ENCODE results near the gene PIEZO2. TPM values are rescaled to one million over a fixed set of nuclear protein-coding genes. Genes with fewer than 3 reads are reported as not detected.

PIEZO2 gene
- total and polyA plus RNA-seq, 2 of the 8 experiments (the other 6 are each of a cell fraction or from before 2014, with no cell fraction given), result 4.7 to 16.5 TPM

DNA sequence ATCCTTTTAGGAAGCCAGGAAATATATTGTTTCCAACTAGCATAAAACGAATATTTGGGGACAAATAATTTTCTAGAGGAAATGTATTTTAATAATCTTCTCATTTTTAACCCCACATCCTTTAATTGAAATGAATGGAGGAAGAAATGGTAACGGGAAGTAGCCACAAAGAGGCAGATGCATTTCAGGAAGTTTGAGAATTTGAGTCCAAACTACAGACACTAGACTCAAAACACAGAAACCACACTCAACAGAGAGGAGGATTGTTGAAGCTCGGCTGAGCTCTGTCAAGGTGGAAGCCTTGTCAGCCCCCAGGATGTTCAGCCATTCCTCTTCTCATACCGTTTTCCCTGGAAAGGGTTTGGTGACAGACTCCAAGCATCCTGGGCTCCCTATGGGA is 335.0 kb downstream of the PIEZO2 start (continued):
- TF ChIP-seq, protein P1, sequence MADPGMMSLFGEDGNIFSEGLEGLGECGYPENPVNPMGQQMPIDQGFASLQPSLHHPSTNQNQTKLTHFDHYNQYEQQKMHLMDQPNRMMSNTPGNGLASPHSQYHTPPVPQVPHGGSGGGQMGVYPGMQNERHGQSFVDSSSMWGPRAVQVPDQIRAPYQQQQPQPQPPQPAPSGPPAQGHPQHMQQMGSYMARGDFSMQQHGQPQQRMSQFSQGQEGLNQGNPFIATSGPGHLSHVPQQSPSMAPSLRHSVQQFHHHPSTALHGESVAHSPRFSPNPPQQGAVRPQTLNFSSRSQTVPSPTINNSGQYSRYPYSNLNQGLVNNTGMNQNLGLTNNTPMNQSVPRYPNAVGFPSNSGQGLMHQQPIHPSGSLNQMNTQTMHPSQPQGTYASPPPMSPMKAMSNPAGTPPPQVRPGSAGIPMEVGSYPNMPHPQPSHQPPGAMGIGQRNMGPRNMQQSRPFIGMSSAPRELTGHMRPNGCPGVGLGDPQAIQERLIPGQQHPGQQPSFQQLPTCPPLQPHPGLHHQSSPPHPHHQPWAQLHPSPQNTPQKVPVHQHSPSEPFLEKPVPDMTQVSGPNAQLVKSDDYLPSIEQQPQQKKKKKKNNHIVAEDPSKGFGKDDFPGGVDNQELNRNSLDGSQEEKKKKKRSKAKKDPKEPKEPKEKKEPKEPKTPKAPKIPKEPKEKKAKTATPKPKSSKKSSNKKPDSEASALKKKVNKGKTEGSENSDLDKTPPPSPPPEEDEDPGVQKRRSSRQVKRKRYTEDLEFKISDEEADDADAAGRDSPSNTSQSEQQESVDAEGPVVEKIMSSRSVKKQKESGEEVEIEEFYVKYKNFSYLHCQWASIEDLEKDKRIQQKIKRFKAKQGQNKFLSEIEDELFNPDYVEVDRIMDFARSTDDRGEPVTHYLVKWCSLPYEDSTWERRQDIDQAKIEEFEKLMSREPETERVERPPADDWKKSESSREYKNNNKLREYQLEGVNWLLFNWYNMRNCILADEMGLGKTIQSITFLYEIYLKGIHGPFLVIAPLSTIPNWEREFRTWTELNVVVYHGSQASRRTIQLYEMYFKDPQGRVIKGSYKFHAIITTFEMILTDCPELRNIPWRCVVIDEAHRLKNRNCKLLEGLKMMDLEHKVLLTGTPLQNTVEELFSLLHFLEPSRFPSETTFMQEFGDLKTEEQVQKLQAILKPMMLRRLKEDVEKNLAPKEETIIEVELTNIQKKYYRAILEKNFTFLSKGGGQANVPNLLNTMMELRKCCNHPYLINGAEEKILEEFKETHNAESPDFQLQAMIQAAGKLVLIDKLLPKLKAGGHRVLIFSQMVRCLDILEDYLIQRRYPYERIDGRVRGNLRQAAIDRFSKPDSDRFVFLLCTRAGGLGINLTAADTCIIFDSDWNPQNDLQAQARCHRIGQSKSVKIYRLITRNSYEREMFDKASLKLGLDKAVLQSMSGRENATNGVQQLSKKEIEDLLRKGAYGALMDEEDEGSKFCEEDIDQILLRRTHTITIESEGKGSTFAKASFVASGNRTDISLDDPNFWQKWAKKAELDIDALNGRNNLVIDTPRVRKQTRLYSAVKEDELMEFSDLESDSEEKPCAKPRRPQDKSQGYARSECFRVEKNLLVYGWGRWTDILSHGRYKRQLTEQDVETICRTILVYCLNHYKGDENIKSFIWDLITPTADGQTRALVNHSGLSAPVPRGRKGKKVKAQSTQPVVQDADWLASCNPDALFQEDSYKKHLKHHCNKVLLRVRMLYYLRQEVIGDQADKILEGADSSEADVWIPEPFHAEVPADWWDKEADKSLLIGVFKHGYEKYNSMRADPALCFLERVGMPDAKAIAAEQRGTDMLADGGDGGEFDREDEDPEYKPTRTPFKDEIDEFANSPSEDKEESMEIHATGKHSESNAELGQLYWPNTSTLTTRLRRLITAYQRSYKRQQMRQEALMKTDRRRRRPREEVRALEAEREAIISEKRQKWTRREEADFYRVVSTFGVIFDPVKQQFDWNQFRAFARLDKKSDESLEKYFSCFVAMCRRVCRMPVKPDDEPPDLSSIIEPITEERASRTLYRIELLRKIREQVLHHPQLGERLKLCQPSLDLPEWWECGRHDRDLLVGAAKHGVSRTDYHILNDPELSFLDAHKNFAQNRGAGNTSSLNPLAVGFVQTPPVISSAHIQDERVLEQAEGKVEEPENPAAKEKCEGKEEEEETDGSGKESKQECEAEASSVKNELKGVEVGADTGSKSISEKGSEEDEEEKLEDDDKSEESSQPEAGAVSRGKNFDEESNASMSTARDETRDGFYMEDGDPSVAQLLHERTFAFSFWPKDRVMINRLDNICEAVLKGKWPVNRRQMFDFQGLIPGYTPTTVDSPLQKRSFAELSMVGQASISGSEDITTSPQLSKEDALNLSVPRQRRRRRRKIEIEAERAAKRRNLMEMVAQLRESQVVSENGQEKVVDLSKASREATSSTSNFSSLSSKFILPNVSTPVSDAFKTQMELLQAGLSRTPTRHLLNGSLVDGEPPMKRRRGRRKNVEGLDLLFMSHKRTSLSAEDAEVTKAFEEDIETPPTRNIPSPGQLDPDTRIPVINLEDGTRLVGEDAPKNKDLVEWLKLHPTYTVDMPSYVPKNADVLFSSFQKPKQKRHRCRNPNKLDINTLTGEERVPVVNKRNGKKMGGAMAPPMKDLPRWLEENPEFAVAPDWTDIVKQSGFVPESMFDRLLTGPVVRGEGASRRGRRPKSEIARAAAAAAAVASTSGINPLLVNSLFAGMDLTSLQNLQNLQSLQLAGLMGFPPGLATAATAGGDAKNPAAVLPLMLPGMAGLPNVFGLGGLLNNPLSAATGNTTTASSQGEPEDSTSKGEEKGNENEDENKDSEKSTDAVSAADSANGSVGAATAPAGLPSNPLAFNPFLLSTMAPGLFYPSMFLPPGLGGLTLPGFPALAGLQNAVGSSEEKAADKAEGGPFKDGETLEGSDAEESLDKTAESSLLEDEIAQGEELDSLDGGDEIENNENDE (IDR thresholded peaks at IDR 0.05; ENCODE audit: insufficient replicate concordance, low read length), result no peak
- TF ChIP-seq SIX5 (IDR thresholded peaks at IDR 0.05; ENCODE audit: low read depth, low read length) (no peak), CHD2 (IDR thresholded peaks at IDR 0.05; ENCODE audit: low read length) (no peak), HDAC2 (IDR thresholded peaks at IDR 0.05; ENCODE audit: borderline replicate concordance in 1 of 2, low read depth in 2 of 2, low read length in 2 of 2) (no peak), TAF1 (IDR thresholded peaks at IDR 0.05; ENCODE audit: low read depth, low read length) (no peak), YY1 (IDR thresholded peaks at IDR 0.05; ENCODE audit: low read depth, low read length) (no peak), SIRT6 (IDR thresholded peaks at IDR 0.05; ENCODE audit: low read length) (no peak), FOSL1 (IDR thresholded peaks at IDR 0.05; ENCODE audit: insufficient read depth, low read depth, low read length) (no peak), POLR2AphosphoS5 (IDR thresholded peaks at IDR 0.05; ENCODE audit: low read depth, low read length) (no peak), TCF12 (IDR thresholded peaks at IDR 0.05; ENCODE audit: low read depth, low read length) (no peak), JUND (IDR thresholded peaks at IDR 0.05; ENCODE audit: low read length) (no peak)
